MCF 10A (cell line): ENCODE measurements around the gene TAAR9. TPM values are rescaled to one million over a fixed set of nuclear protein-coding genes. Genes with fewer than 3 reads are reported as not detected.

Source experiments
- Bru-seq: library from RNA; stranded (reverse); fragments of 400-500 nt; gene quantifications from one replicate; lab custom pipeline; 2021; lab: Mats Ljungman, UMichigan
- BruChase-seq, 2 experiments: library from RNA; stranded (reverse); fragments of 400-500 nt; gene quantifications; one replicate each; lab custom pipeline; 2021; lab: Mats Ljungman, UMichigan
- BruUV-seq: library from RNA; stranded (reverse); fragments of 400-500 nt; replicated peaks from 2 replicates; lab custom pipeline; 2021; lab: Mats Ljungman, UMichigan
- CTCF ChIA-PET: fragments of 300-600 bp; sonication (Branson Sonifier 250); formaldehyde crosslinking; extraction: SDS; loops from one replicate; lab custom pipeline; 2021; ENCODE audit warnings: antibody characterized with exemption, inconsistent platforms; lab: Yijun Ruan, JAX
- POLR2A ChIA-PET: fragments of 300-600, 350-650 bp; sonication (Branson Sonifier 250); formaldehyde crosslinking; extraction: SDS; loops from one replicate; lab custom pipeline; 2020; ENCODE audit warnings: antibody characterized with exemption, inconsistent platforms; lab: Yijun Ruan, JAX
- DNase-seq: peaks from one replicate; pipeline ENCODE4 v3.0.0-alpha.2; 2018; ENCODE audit not compliant: unreplicated experiment
- H3K27ac Mint-ChIP-seq: one replicate; pipeline ENCODE4 v1.8.0; 2022; ENCODE audit warnings: mild to moderate bottlenecking, low read depth, mixed read lengths; ENCODE audit not compliant: unreplicated experiment
- H3K27me3 Mint-ChIP-seq: one replicate; pipeline ENCODE4 v1.8.0; 2022; ENCODE audit warnings: mixed read lengths; ENCODE audit not compliant: insufficient read depth, unreplicated experiment
- H3K36me3 Mint-ChIP-seq: one replicate; pipeline ENCODE4 v1.8.0; 2022; ENCODE audit warnings: mild to moderate bottlenecking, moderate library complexity, mixed read lengths; ENCODE audit not compliant: insufficient read depth, unreplicated experiment
- H3K4me1 Mint-ChIP-seq: one replicate; pipeline ENCODE4 v1.8.0; 2022; ENCODE audit warnings: mixed read lengths; ENCODE audit not compliant: insufficient read depth, unreplicated experiment
- H3K4me3 Mint-ChIP-seq: one replicate; pipeline ENCODE4 v1.8.0; 2022; ENCODE audit warnings: mild to moderate bottlenecking, moderate library complexity, mixed read lengths; ENCODE audit not compliant: unreplicated experiment
- H3K9me3 Mint-ChIP-seq: one replicate; pipeline ENCODE4 v1.8.0; 2022; ENCODE audit warnings: mixed read lengths; ENCODE audit not compliant: unreplicated experiment
- intact Hi-C: fragments of 100-400 bp; cut with micrococcal nuclease; formaldehyde crosslinking; loops from 2 replicates; pipeline ENCODE4 v1.14.1; 2022
- long read RNA-seq: library from polyadenylated mRNA; stranded (forward); transcript quantifications from one replicate; pipeline ENCODE4 v2.0.0, GENCODE V29; 2022
- total RNA-seq: library from RNA; stranded (reverse); gene quantifications from 2 replicates; pipeline ENCODE4 v1.2.3, GENCODE V29; 2022
- TF ChIP-seq, protein P1 (sequence below): fragments of 200-600 bp; IDR thresholded peaks from one replicate; pipeline ENCODE4 v1.8.0; 2022; ENCODE audit warnings: antibody characterized with exemption, mild to moderate bottlenecking; ENCODE audit not compliant: unreplicated experiment

TAAR9 gene, protein sequence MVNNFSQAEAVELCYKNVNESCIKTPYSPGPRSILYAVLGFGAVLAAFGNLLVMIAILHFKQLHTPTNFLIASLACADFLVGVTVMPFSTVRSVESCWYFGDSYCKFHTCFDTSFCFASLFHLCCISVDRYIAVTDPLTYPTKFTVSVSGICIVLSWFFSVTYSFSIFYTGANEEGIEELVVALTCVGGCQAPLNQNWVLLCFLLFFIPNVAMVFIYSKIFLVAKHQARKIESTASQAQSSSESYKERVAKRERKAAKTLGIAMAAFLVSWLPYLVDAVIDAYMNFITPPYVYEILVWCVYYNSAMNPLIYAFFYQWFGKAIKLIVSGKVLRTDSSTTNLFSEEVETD
- total RNA-seq (not detected in 2 replicates), Bru-seq, nascent RNA (not detected), BruChase-seq, experiment 1, labeled RNA remaining after a 6-hour chase (not detected), BruChase-seq, experiment 2, labeled RNA remaining after a 2-hour chase (not detected)
- long read RNA-seq, result 0 reads

DNA sequence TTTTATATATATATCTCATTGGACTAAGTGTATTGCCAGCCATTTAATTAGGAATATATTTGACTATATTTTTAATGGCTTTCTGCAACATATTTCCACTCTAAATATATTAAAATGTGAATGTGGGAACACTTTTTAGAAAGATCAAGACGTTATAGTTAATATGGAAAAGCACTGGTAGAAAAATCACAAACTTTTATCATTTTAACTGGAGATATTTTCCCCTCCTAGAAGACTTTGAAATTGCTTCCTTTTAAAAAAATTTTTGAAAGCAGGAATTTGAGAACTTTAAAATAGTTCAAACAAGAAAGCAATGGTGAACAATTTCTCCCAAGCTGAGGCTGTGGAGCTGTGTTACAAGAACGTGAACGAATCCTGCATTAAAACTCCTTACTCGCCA is at the start of gene TAAR9:
TAAR9 (plus strand) TSS at position 301 of the 400 bp plus-strand sequence; CDS start at position 314, 13 bp downstream.
- no peak for DNase-seq
- ChIA-PET CTCF (no interaction called here), POLR2A (interaction anchor here (1.0 kb wide), 1 partner anchor 276 kb away, joined by 3 read pairs; the partner anchor contains the start of gene RPS12)
- H3K4me1 Mint-ChIP-seq, result no peaks in the 10 kb centered on the region
- H3K27ac Mint-ChIP-seq, result no peak within 1 kb of the TSS
- intact Hi-C loops, result no loop called here
- TF ChIP-seq, protein P1, sequence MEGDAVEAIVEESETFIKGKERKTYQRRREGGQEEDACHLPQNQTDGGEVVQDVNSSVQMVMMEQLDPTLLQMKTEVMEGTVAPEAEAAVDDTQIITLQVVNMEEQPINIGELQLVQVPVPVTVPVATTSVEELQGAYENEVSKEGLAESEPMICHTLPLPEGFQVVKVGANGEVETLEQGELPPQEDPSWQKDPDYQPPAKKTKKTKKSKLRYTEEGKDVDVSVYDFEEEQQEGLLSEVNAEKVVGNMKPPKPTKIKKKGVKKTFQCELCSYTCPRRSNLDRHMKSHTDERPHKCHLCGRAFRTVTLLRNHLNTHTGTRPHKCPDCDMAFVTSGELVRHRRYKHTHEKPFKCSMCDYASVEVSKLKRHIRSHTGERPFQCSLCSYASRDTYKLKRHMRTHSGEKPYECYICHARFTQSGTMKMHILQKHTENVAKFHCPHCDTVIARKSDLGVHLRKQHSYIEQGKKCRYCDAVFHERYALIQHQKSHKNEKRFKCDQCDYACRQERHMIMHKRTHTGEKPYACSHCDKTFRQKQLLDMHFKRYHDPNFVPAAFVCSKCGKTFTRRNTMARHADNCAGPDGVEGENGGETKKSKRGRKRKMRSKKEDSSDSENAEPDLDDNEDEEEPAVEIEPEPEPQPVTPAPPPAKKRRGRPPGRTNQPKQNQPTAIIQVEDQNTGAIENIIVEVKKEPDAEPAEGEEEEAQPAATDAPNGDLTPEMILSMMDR, result no peak
- no peaks in the 10 kb centered on the region for H3K9me3 Mint-ChIP-seq
- no TSS peak for BruUV-seq
- no peak within 1 kb of the TSS for H3K4me3 Mint-ChIP-seq
- peaks cover 63% of the 10 kb centered on the region for H3K27me3 Mint-ChIP-seq
- H3K36me3 Mint-ChIP-seq, result peaks cover 6% of the 10 kb centered on the region

DNA sequence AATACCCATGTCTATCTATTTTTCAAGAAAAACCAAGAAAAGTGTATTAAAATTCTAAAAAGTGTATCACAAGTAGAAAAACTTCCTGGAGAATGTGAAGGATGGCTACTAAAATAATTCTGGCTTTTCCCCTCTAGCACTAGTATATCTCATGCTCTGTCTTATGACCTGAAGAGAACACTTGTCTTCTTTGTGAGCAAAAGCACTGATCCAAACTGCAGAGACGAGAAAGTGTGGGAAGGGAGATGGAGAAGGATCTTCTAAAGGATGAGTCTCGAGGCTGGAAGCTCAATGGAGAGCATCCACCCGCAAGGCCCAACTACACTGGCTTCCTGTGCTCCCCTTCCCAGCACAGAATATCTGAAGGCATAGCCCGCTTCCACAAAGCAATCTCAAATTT is 48.7 kb upstream of the TAAR9 start:
- H3K36me3 Mint-ChIP-seq, result no peaks in the 10 kb centered on the region
- BruUV-seq, result no TSS peak
- H3K27ac Mint-ChIP-seq, result no peak overlapping the region
- DNase-seq, result no peak
- H3K4me1 Mint-ChIP-seq, result no peaks in the 10 kb centered on the region
- POLR2A ChIA-PET, result no interaction called here
- intact Hi-C loops, result loop anchor here (10.0 kb wide), 1 partner anchor 95 kb away; no protein-coding TSS in a partner anchor
- H3K9me3 Mint-ChIP-seq, result peaks cover 4% of the 10 kb centered on the region
- no peaks in the 10 kb centered on the region for H3K27me3 Mint-ChIP-seq
- TF ChIP-seq, protein P1, result no peak
- no peak overlapping the region for H3K4me3 Mint-ChIP-seq
- CTCF ChIA-PET, result interaction anchor here (0.6 to 9.2 kb wide), 4 partner anchors 191 to 565 kb away, joined by 4 to 139 read pairs (median 62); no protein-coding TSS in a partner anchor

DNA sequence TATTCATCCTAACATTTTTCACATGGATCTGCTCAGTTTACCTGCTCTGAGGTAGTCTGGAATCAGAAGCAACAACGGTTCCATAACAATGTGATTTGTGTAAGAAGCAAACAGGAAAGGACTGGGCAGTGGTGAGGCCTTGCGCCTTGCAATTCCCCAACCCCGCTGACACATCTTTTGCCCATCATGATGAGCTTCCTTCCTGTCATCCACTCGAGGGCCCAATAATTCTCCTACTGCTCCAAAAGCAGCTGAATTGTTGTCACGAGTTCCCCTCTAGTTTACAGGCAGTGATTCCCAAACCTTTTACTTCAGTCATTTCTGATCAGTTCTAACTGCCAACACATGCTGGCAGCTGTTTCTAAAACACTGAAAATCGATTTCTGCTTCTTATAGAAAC is 48.1 kb upstream of the TAAR9 start:
- BruUV-seq, result no TSS peak
- Mint-ChIP-seq H3K9me3 (peaks cover 9% of the 10 kb centered on the region), H3K27ac (no peak overlapping the region), H3K27me3 (no peaks in the 10 kb centered on the region), H3K36me3 (no peaks in the 10 kb centered on the region), H3K4me3 (no peak overlapping the region), H3K4me1 (no peaks in the 10 kb centered on the region)
- CTCF ChIA-PET, result interaction anchor here (1.5 to 9.2 kb wide), 3 partner anchors 191 to 566 kb away, joined by 4 to 139 read pairs (median 119); no protein-coding TSS in a partner anchor
- intact Hi-C loops, result no loop called here
- TF ChIP-seq, protein P1, result no peak
- DNase-seq, result no peak
- POLR2A ChIA-PET, result no interaction called here
